Panc1 (cell line): Measurements from ENCODE around the gene TESK1. TPM values are rescaled to one million over a fixed set of nuclear protein-coding genes. Genes with fewer than 3 reads are reported as not detected.
"Not testable (repeated sequence)": the region's sequence is repeated elsewhere in the genome, so short reads cannot be mapped to it uniquely, and the experiment has no call there.

Source experiments
- ATAC-seq: fragments of 200-7000 bp; cut with Tn5 transposase; 2 replicates; pipeline ENCODE4 v1.9.1; 2020; ENCODE audit warnings: mild to moderate bottlenecking, moderate library complexity
- BruUV-seq: library from RNA; stranded (reverse); fragments of 400-500 nt; replicated peaks from 2 replicates; lab custom pipeline; 2021; lab: Mats Ljungman, UMichigan
- CTCF ChIA-PET: fragments of 300-600 bp; sonication (Branson Sonifier 250); formaldehyde crosslinking; loops from one replicate; lab custom pipeline; 2022; ENCODE audit warnings: antibody characterized with exemption; lab: Charles Lee
- POLR2A ChIA-PET: fragments of 300-600 bp; sonication (Branson Sonifier 250); formaldehyde crosslinking; loops from one replicate; lab custom pipeline; 2022; ENCODE audit warnings: antibody characterized with exemption; lab: Charles Lee
- DNase-seq: peaks from one replicate; pipeline ENCODE4 v3.0.0-alpha.2; 2010; ENCODE audit warnings: low read depth, low spot score
- H3K27ac ChIP-seq: 2 replicates; pipeline ENCODE4 v1.5.1; 2011; ENCODE audit warnings: mild to moderate bottlenecking, low read length, inconsistent platforms
- H3K27me3 ChIP-seq: fragments of 200-500 bp; sonication (Bioruptor generic); 2 replicates; pipeline ENCODE4 v1.6.0; 2014; ENCODE audit warnings: low read length, inconsistent platforms; ENCODE audit not compliant: control insufficient read depth, insufficient read depth
- H3K36me3 ChIP-seq: fragments of 200-500 bp; sonication (Bioruptor generic); 2 replicates; pipeline ENCODE4 v1.5.1; 2014; ENCODE audit warnings: inconsistent platforms, mild to moderate bottlenecking, low read length, moderate library complexity; ENCODE audit not compliant: control insufficient read depth, insufficient read depth
- H3K4me1 ChIP-seq: 2 replicates; pipeline ENCODE4 v1.5.1; 2011; ENCODE audit warnings: inconsistent platforms, mild to moderate bottlenecking, low read length, moderate library complexity; ENCODE audit not compliant: control insufficient read depth, insufficient read depth
- H3K4me3 ChIP-seq, 2 experiments: 2 replicates each; pipeline ENCODE4 v1.5.1; 2011 to 2012; ENCODE audit warnings: low read depth in 2 of 2, low read length in 2 of 2, mild to moderate bottlenecking in 2 of 2, inconsistent platforms in 1 of 2, moderate library complexity in 1 of 2
- H3K9me3 ChIP-seq: fragments of 200-500 bp; sonication (Bioruptor generic); 2 replicates; pipeline ENCODE4 v1.5.1; 2014; ENCODE audit warnings: low read depth, mild to moderate bottlenecking, inconsistent platforms, low read length, moderate library complexity; ENCODE audit not compliant: control insufficient read depth, insufficient read depth
- CTCF ChIP-seq: fragments of 450-650 bp; IDR thresholded peaks from 2 replicates; pipeline ENCODE4 v1.5.1; 2017; ENCODE audit warnings: mild to moderate bottlenecking
- POLR2AphosphoS5 ChIP-seq: IDR thresholded peaks from 2 replicates; pipeline ENCODE4 v1.6.1; 2012; ENCODE audit warnings: mild to moderate bottlenecking, low read depth, low read length, moderate library complexity
- REST ChIP-seq, 2 experiments: IDR thresholded peaks; 2 replicates each; pipeline ENCODE4 v1.6.1; 2011 to 2012; ENCODE audit warnings: low read depth in 2 of 2, control low read depth in 1 of 2, low read length in 1 of 2, mild to moderate bottlenecking in 1 of 2, moderate library complexity in 1 of 2; ENCODE audit not compliant: insufficient read depth in 1 of 2
- SIN3A ChIP-seq: IDR thresholded peaks from 2 replicates; pipeline ENCODE4 v1.6.1; 2012; ENCODE audit warnings: low read depth, mild to moderate bottlenecking, low read length, moderate library complexity, borderline replicate concordance; ENCODE audit not compliant: insufficient read depth
- TCF7L2 ChIP-seq: IDR thresholded peaks from 2 replicates; pipeline ENCODE4 v1.6.1; 2011; ENCODE audit warnings: mild to moderate bottlenecking, low read depth, low read length, inconsistent platforms
- in situ Hi-C: cut with HindIII; loops from 2 replicates; pipeline ENCODE4 v1.10.0; 2016; ENCODE audit warnings: low sequenced_read_pairs, low pct_unique_long_range_greater_than_20kb
- intact Hi-C: fragments of 100-400 bp; cut with micrococcal nuclease; formaldehyde crosslinking; loops from one replicate; pipeline ENCODE4 v1.10.0; 2022; ENCODE audit not compliant: unreplicated experiment
- total RNA-seq: library from RNA; stranded (reverse); gene quantifications from one replicate; pipeline ENCODE4 v1.2.1, GENCODE V29; 2021; ENCODE audit not compliant: unreplicated experiment

Gene TESK1
- total RNA-seq, 1 experiment from 2014 or later = 55.0 TPM

GRCh38 chr9:35594471-35594870 is 10.6 kb upstream of the TESK1 start:
- no TSS peak for BruUV-seq
- TF ChIP-seq TCF7L2 (no peak), REST (IDR thresholded peaks at IDR 0.05; ENCODE audit: insufficient read depth in 1 of 2, low read depth in 2 of 2, low read length in 1 of 2) (no peak), SIN3A (no peak), POLR2AphosphoS5 (no peak), CTCF (no peak)
- in situ Hi-C loops (no loop called here), intact Hi-C loops (no loop called here)
- Histone ChIP-seq H3K36me3 (no peaks in the 10 kb centered on the region), H3K9me3 (peaks cover 4% of the 10 kb centered on the region; the same call in 1 of the 2 replicates), H3K4me3 (no peak overlapping the region), H3K27me3 (no peaks in the 10 kb centered on the region), H3K27ac (no peak overlapping the region), H3K4me1 (no peaks in the 10 kb centered on the region)
- no peak for DNase-seq
- ChIA-PET CTCF (no interaction called here), POLR2A (no interaction called here)
- ATAC-seq = no peak

DNA sequence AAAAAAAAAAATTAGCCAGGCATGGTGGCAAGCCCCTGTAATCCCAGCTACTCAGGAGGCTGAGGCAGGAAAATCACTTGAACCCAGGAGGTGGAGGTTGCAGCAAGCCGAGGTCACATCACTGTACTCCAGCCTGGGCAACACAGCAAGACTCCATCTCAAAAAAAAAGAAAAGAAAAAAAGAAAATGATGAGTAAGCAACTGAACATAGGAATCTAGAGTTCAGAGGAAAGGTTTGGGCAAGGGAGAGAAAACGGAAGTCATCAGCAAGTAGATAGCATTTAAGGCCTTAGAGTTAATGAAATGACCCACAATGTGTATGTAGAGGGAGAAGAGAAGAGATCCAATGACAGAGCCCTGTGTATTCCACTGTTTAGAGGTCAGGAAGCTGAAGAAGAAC is 8.2 kb upstream of the TESK1 start:
- BruUV-seq, H3K27me3 ChIP-seq, in situ Hi-C loops: not testable (repeated sequence)

GRCh38 chr9:35598866-35599590 is 6.0 kb upstream of the TESK1 start:
- BruUV-seq = no TSS peak
- Histone ChIP-seq H3K27me3 (no peaks in the 10 kb centered on the region), H3K4me3 (no peak overlapping the region), H3K9me3 (no peaks in the 10 kb centered on the region; the same call in 1 of the 2 replicates), H3K36me3 (no peaks in the 10 kb centered on the region), H3K27ac (no peak overlapping the region), H3K4me1 (peaks cover 11% of the 10 kb centered on the region)
- DNase-seq (no peak), ATAC-seq (no peak)
- in situ Hi-C loops = no loop called here
- POLR2A ChIA-PET = no interaction called here
- CTCF ChIA-PET = interaction anchor here (1.0 kb wide), 2 partner anchors 10 to 38 kb away, joined by 3 read pairs; no protein-coding TSS in a partner anchor
- TF ChIP-seq TCF7L2 = no peak
- TF ChIP-seq SIN3A = no peak
- TF ChIP-seq REST (IDR thresholded peaks at IDR 0.05; ENCODE audit: insufficient read depth in 1 of 2, low read depth in 2 of 2, low read length in 1 of 2) = no peak
- TF ChIP-seq CTCF = no peak
- no peak for TF ChIP-seq POLR2AphosphoS5
- intact Hi-C loops = no loop called here

More for the DNA sequence above, 8.2 kb upstream of the TESK1 start:
- H3K27ac ChIP-seq, H3K36me3 ChIP-seq, H3K4me3 ChIP-seq, DNase-seq, H3K9me3 ChIP-seq, ATAC-seq, POLR2A ChIA-PET, intact Hi-C loops, H3K4me1 ChIP-seq: not testable (repeated sequence)
- CTCF ChIA-PET = interaction anchor here (0.7 kb wide), 1 partner anchor 40 kb away, joined by 6 read pairs; no protein-coding TSS in a partner anchor
